RWPE2 (cell line): ENCODE results near the gene SLC36A3.
A peak's percentile ranks its signal among the peaks of the same experiment; 100 is the strongest.

Experiments used
- ATAC-seq: fragments of 200-7000 bp; cut with Tn5 transposase; 3 replicates; pipeline ENCODE4 v1.9.1; 2021; ENCODE audit warnings: low read depth
- DNase-seq: peaks from one replicate; pipeline ENCODE4 v3.0.0-alpha.2; 2020; ENCODE audit warnings: low spot score
- H3K27ac ChIP-seq: fragments of 450-650 bp; 2 replicates; pipeline ENCODE4 v1.5.1; 2017; ENCODE audit warnings: mild to moderate bottlenecking; ENCODE audit not compliant: poor library complexity, severe bottlenecking
- H3K27me3 ChIP-seq: fragments of 250-450 bp; sonication (Bioruptor Pico); 2 replicates; pipeline ENCODE4 v1.5.1; 2021; ENCODE audit warnings: mild to moderate bottlenecking, moderate library complexity; ENCODE audit not compliant: insufficient read depth, poor library complexity, severe bottlenecking
- H3K36me3 ChIP-seq: fragments of 250-450 bp; sonication (Bioruptor Pico); 2 replicates; pipeline ENCODE4 v1.5.1; 2020; ENCODE audit warnings: low read depth, mild to moderate bottlenecking, moderate library complexity
- H3K4me1 ChIP-seq: fragments of 250-450 bp; sonication (Bioruptor Pico); 2 replicates; pipeline ENCODE4 v1.5.1; 2021; ENCODE audit warnings: mild to moderate bottlenecking, moderate library complexity; ENCODE audit not compliant: insufficient read depth, poor library complexity, severe bottlenecking
- H3K4me3 ChIP-seq: fragments of 250-450 bp; sonication (Bioruptor Pico); 2 replicates; pipeline ENCODE4 v1.5.1; 2021; ENCODE audit warnings: mild to moderate bottlenecking, moderate library complexity; ENCODE audit not compliant: severe bottlenecking
- H3K9me3 ChIP-seq: fragments of 250-450 bp; sonication (Bioruptor Pico); 2 replicates; pipeline ENCODE4 v1.5.1; 2021; ENCODE audit warnings: mild to moderate bottlenecking, moderate library complexity; ENCODE audit not compliant: severe bottlenecking
- CTCF ChIP-seq: fragments of 450-650 bp; IDR thresholded peaks from one replicate; pipeline ENCODE4 v1.5.1; 2017; ENCODE audit warnings: mild to moderate bottlenecking, moderate library complexity; ENCODE audit not compliant: poor library complexity, severe bottlenecking

SLC36A3 gene

GRCh38 chr5:151262532-151262931, 41.0 kb downstream of the SLC36A3 start:
- peaks cover 38% of the 10 kb centered on the region for H3K4me1 ChIP-seq
- H3K36me3 ChIP-seq = peaks cover 71% of the 10 kb centered on the region
- H3K27ac ChIP-seq = peak overlapping the region; percentile 91
- no peak for TF ChIP-seq CTCF
- ATAC-seq (no peak), DNase-seq (no peak)
- no peaks in the 10 kb centered on the region for H3K9me3 ChIP-seq
- H3K27me3 ChIP-seq = no peaks in the 10 kb centered on the region
- H3K4me3 ChIP-seq = no peak overlapping the region

GRCh38 chr5:151259931-151260330, 43.6 kb downstream of the SLC36A3 start:
- Histone ChIP-seq H3K27ac (peak overlapping the region; percentile 95), H3K4me1 (peaks cover 50% of the 10 kb centered on the region)
- no peak for ATAC-seq

GRCh38 chr5:151258816-151259215, 44.8 kb downstream of the SLC36A3 start:
- H3K4me1 ChIP-seq = peaks cover 47% of the 10 kb centered on the region
- H3K27ac ChIP-seq = peak overlapping the region; percentile 95
- ATAC-seq (no peak), DNase-seq (no peak)
- H3K9me3 ChIP-seq = no peaks in the 10 kb centered on the region
- no peak for TF ChIP-seq CTCF
- no peaks in the 10 kb centered on the region for H3K27me3 ChIP-seq
- no peak overlapping the region for H3K4me3 ChIP-seq
- peaks cover 39% of the 10 kb centered on the region for H3K36me3 ChIP-seq

More at GRCh38 chr5:151259931-151260330, 43.6 kb downstream of the SLC36A3 start:
- no peak for DNase-seq
- Histone ChIP-seq H3K27me3 (no peaks in the 10 kb centered on the region), H3K36me3 (peaks cover 45% of the 10 kb centered on the region), H3K4me3 (no peak overlapping the region), H3K9me3 (no peaks in the 10 kb centered on the region)
- TF ChIP-seq CTCF = no peak

- Histone ChIP-seq H3K4me1 (peaks cover 41% of the 10 kb centered on the region), H3K36me3 (peaks cover 35% of the 10 kb centered on the region), H3K27ac (peak overlapping the region; percentile 95), H3K27me3 (no peaks in the 10 kb centered on the region), H3K4me3 (no peak overlapping the region), H3K9me3 (no peaks in the 10 kb centered on the region)
- no peak for TF ChIP-seq CTCF
- DNase-seq = no peak
- ATAC-seq = no peak
These were observed 45.4 kb downstream of the SLC36A3 start for GRCh38 chr5:151258201-151258611.

- no peak overlapping the region for H3K4me3 ChIP-seq
- TF ChIP-seq CTCF = no peak
- H3K27me3 ChIP-seq = no peaks in the 10 kb centered on the region
- H3K36me3 ChIP-seq = peaks cover 33% of the 10 kb centered on the region
- H3K4me1 ChIP-seq = peaks cover 38% of the 10 kb centered on the region
- DNase-seq (peak; percentile 86), ATAC-seq (peak; percentile 78)
- no peaks in the 10 kb centered on the region for H3K9me3 ChIP-seq
- H3K27ac ChIP-seq = peak overlapping the region; percentile 95
These were observed 45.8 kb downstream of the SLC36A3 start for GRCh38 chr5:151257731-151258181.
